Endothelial cell of umbilical vein (primary cell): ENCODE results near the gene HNRNPC. TPM values are rescaled to one million over a fixed set of nuclear protein-coding genes. Genes with fewer than 3 reads are reported as not detected.
"Not testable (repeated sequence)": the region's sequence is repeated elsewhere in the genome, so short reads cannot be mapped to it uniquely, and the experiment has no call there.

Experiments
- BruUV-seq: library from RNA; stranded (reverse); fragments of 400-500 nt; replicated peaks from 2 replicates; lab custom pipeline; 2021; lab: Mats Ljungman, UMichigan
- CTCF ChIA-PET: fragments of 300-600, 350-600 bp; sonication (Branson Sonifier 250); formaldehyde crosslinking; loops from one replicate; lab custom pipeline; 2021; ENCODE audit warnings: antibody characterized with exemption, inconsistent platforms; lab: Charles Lee
- POLR2A ChIA-PET: fragments of 300-600, 350-600 bp; sonication (Branson Sonifier 250); formaldehyde crosslinking; loops from one replicate; lab custom pipeline; 2021; ENCODE audit warnings: antibody characterized with exemption, inconsistent platforms; lab: Charles Lee
- DNase-seq: peaks from one replicate; pipeline ENCODE4 v3.0.0-alpha.2; 2011; ENCODE audit warnings: low read depth, low spot score
- FAIRE-seq: peaks from 2 replicates; lab custom pipeline; 2011; peaks lifted over from hg19 to GRCh38; lab: Jason Lieb, UNC
- H2AFZ ChIP-seq: 2 replicates; pipeline ENCODE4 v1.6.0; 2012; ENCODE audit warnings: low read depth, low read length, control low read depth, inconsistent platforms
- H3K27ac ChIP-seq: 2 replicates; pipeline ENCODE4 v1.5.1; 2011; ENCODE audit warnings: low read depth, mild to moderate bottlenecking, control low read depth, low read length, moderate library complexity; ENCODE audit not compliant: insufficient read depth
- H3K27me3 ChIP-seq, 2 experiments: 2 replicates each; pipeline versions ENCODE4 v1.6.0 to v1.6.1; 2011; ENCODE audit warnings: low read length in 2 of 2, mixed read lengths in 1 of 2; ENCODE audit not compliant: control insufficient read depth in 2 of 2, insufficient read depth in 2 of 2
- H3K36me3 ChIP-seq, 2 experiments: 2 replicates in 1 of 2; 3 replicates in 1 of 2; pipeline ENCODE4 v1.5.1; 2011; ENCODE audit warnings: low read length in 2 of 2, mild to moderate bottlenecking in 1 of 2, moderate library complexity in 1 of 2; ENCODE audit not compliant: control insufficient read depth in 2 of 2, insufficient read depth in 2 of 2; ENCODE audit errors: extremely low read depth in 1 of 2
- H3K4me1 ChIP-seq: 3 replicates; pipeline ENCODE4 v1.5.1; 2011; ENCODE audit warnings: mild to moderate bottlenecking, low read length; ENCODE audit not compliant: control insufficient read depth, insufficient read depth; ENCODE audit errors: extremely low read depth
- H3K4me2 ChIP-seq: 2 replicates; pipeline ENCODE4 v1.6.1; 2011; ENCODE audit warnings: low read length, control low read depth, mixed read lengths; ENCODE audit not compliant: insufficient read depth
- H3K4me3 ChIP-seq, 3 experiments: fragments of 200-600 bp in 1 of 3; sonication (generic), shearing (Covaris generic) in 1 of 3; replicated peaks in 1 of 3; 2 replicates each; pipeline ENCODE4 v1.5.1; 2011 to 2016; ENCODE audit warnings: control low read depth in 3 of 3, low read length in 3 of 3, mild to moderate bottlenecking in 2 of 3, inconsistent platforms in 1 of 3, low read depth in 1 of 3, moderate library complexity in 1 of 3; ENCODE audit not compliant: insufficient read depth in 1 of 3
- H3K79me2 ChIP-seq: 2 replicates; pipeline ENCODE4 v1.6.0; 2012; ENCODE audit warnings: low read length, inconsistent platforms; ENCODE audit not compliant: control insufficient read depth, insufficient read depth
- H3K9ac ChIP-seq: replicated peaks from 2 replicates; pipeline ENCODE3; 2011; ENCODE audit warnings: low read length, control low read depth; ENCODE audit not compliant: insufficient read depth; ENCODE audit errors: extremely low read depth
- H3K9me1 ChIP-seq: replicated peaks from 3 replicates; pipeline ENCODE4 v1.6.0; 2011; ENCODE audit warnings: mild to moderate bottlenecking, low read length; ENCODE audit not compliant: control insufficient read depth, insufficient read depth; ENCODE audit errors: extremely low read depth
- H3K9me3 ChIP-seq: replicated peaks from 2 replicates; pipeline ENCODE4 v1.5.1; 2012; ENCODE audit warnings: low read length, inconsistent platforms; ENCODE audit not compliant: control insufficient read depth, insufficient read depth
- H4K20me1 ChIP-seq: replicated peaks from 2 replicates; pipeline ENCODE3; 2011; ENCODE audit warnings: mild to moderate bottlenecking, low read length; ENCODE audit not compliant: control insufficient read depth, insufficient read depth; ENCODE audit errors: extremely low read depth
- EZH2 ChIP-seq: IDR thresholded peaks from 2 replicates; pipeline ENCODE4 v1.6.1; 2012; ENCODE audit warnings: borderline replicate concordance, low read depth, mild to moderate bottlenecking, moderate library complexity, low read length, inconsistent platforms; ENCODE audit not compliant: severe bottlenecking
- JUN ChIP-seq: IDR thresholded peaks from 2 replicates; pipeline ENCODE4 v1.6.1; 2011; ENCODE audit warnings: borderline replicate concordance, low read depth; ENCODE audit not compliant: insufficient read length, insufficient read depth
- POLR2AphosphoS5 ChIP-seq: IDR thresholded peaks from 2 replicates; pipeline ENCODE4 v1.6.1; 2012; ENCODE audit warnings: low read depth, mild to moderate bottlenecking, control low read depth, low read length, moderate library complexity; ENCODE audit not compliant: insufficient read depth
- dilution Hi-C: fragments of 300-500 bp; cut with MboI; formaldehyde crosslinking; loops from one replicate; pipeline ENCODE4 v1.15.0; 2019; ENCODE audit warnings: low sequenced_read_pairs; ENCODE audit not compliant: extremely low pct_ligation_motif_present
- intact Hi-C: fragments of 100-400 bp; cut with micrococcal nuclease; formaldehyde crosslinking; loops from one replicate; pipeline ENCODE4 v1.10.0; 2022
- polyA plus RNA-seq, 4 experiments: library from polyadenylated mRNA; depleted of rRNA in 3 of 4; stranded (reverse) in 3 of 4; unstranded in 1 of 4; fragments of >200 nt; gene quantifications; 2 replicates each; pipeline versions ENCODE4 v1.2.1 to v1.2.3, GENCODE V29; 2011 to 2012; ENCODE audit warnings: missing spikeins in 1 of 4
- total RNA-seq: library from RNA; stranded (reverse); gene quantifications from 2 replicates; pipeline ENCODE4 v1.2.3, GENCODE V29; 2021
- TF ChIP-seq, protein P1 (sequence below): IDR thresholded peaks from 2 replicates; pipeline ENCODE4 v1.6.1; 2011; ENCODE audit not compliant: insufficient read depth, insufficient read length

The HNRNPC gene
- total and polyA plus RNA-seq, 2 donors (not counting 3 experiments of a cell fraction or from before 2014, with no cell fraction given): 531 to 674 TPM

DNA sequence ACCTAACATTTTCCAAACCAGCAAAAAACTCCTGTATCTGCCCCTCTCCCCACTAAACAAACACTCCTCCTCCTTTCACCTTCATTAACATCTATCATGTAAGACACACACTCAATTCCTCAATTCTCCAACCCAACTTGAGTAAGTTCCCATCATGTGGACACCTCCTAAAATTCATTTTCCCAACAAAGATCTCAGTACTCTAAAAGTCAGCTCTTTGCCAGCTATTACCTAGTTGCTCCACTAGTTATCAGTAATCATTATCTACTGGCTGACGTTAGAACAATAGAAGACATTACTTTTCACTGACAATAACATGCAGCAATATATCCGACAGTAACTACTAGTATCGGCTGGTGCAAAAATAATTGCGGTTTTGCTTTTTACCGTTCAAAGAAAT, 42.1 kb downstream of the HNRNPC start:
- no TSS peak for BruUV-seq
- no peak for FAIRE-seq
- DNase-seq: no peak
- ChIA-PET POLR2A (no interaction called here), CTCF (no interaction called here)
- peaks cover 27% of the 10 kb centered on the region for H4K20me1 ChIP-seq
- H3K27me3 ChIP-seq: no peaks in the 10 kb centered on the region
- H3K9ac ChIP-seq: no peak overlapping the region
- peaks cover 16 to 42% of the 10 kb centered on the region in 2 experiments for H3K36me3 ChIP-seq
- no peaks in the 10 kb centered on the region for H3K9me3 ChIP-seq
- TF ChIP-seq, protein P1, sequence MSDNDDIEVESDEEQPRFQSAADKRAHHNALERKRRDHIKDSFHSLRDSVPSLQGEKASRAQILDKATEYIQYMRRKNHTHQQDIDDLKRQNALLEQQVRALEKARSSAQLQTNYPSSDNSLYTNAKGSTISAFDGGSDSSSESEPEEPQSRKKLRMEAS: no peak
- dilution Hi-C loops: no loop called here
- H3K9me1 ChIP-seq: no peaks in the 10 kb centered on the region
- no peak overlapping the region for H3K4me3 ChIP-seq
- intact Hi-C loops: no loop called here
- no peak overlapping the region for H2AFZ ChIP-seq
- H3K4me2 ChIP-seq: no peak overlapping the region
- H3K4me1 ChIP-seq: peaks cover 4% of the 10 kb centered on the region
- no peak overlapping the region for H3K27ac ChIP-seq
- peaks cover 98% of the 10 kb centered on the region for H3K79me2 ChIP-seq

DNA sequence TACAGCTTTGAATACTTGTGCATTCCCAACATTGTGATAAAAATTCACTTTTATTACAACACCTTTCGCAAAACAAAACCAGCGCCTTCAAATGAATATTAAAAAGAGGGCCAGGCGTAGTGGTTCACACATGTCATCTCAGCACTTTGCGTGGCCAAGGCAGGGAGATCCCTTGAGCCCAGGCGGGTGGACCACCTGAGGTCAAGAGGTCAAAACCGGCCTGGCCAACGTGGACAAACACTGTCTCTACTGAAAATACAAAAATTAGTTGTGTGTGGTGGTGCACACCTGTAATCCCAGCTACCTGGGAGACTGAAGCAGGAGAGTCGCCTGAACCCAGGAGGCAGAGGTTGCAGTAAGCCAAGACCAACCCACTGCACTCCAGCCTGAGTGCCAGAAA, 42.8 kb downstream of the HNRNPC start:
- H2AFZ ChIP-seq: no peak overlapping the region
- peaks cover 9% of the 10 kb centered on the region for H3K4me1 ChIP-seq
- H3K36me3 ChIP-seq: peaks cover 16 to 42% of the 10 kb centered on the region in 2 experiments
- no peak overlapping the region for H3K9ac ChIP-seq
- intact Hi-C loops: no loop called here
- ChIA-PET CTCF (no interaction called here), POLR2A (interaction anchor here (0.6 kb wide), 1 partner anchor 8 kb away, joined by 3 read pairs; no protein-coding TSS in a partner anchor)
- TF ChIP-seq JUN (no peak), POLR2AphosphoS5 (no peak), EZH2 (no peak)
- H4K20me1 ChIP-seq: peaks cover 27% of the 10 kb centered on the region
- FAIRE-seq: no peak
- no peaks in the 10 kb centered on the region for H3K9me1 ChIP-seq
- dilution Hi-C loops: no loop called here
- H3K27ac ChIP-seq: no peak overlapping the region
- H3K4me2 ChIP-seq: no peak overlapping the region
- H3K9me3 ChIP-seq: no peaks in the 10 kb centered on the region
- H3K4me3 ChIP-seq: no peak overlapping the region
- DNase-seq: no peak
- no TSS peak for BruUV-seq
- H3K27me3 ChIP-seq: no peaks in the 10 kb centered on the region
- H3K79me2 ChIP-seq: peaks cover 98% of the 10 kb centered on the region

DNA sequence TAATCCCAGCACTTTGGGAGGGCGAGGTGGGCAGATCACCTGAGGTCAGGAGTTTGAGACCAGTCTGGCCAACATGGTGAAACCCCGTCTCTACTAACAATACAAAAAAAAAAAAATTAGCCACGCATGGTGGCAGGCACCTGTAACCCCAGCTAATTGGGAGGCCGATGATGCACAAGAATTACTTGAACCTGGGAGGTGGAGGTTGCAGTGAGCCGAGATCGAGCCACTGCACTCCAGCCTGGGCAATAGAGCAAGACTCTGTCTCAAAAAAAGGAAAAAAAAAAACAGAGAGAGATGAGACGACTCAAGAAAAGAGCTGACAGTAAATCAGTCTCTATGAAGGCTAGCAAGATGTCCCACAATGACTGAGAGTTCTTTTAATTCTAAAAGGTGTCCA, 44.1 kb downstream of the HNRNPC start:
- Histone ChIP-seq H3K4me1 (peaks cover 17% of the 10 kb centered on the region), H3K79me2 (peaks cover 98% of the 10 kb centered on the region), H4K20me1 (peaks cover 32% of the 10 kb centered on the region), H3K36me3 (peaks cover 13 to 37% of the 10 kb centered on the region in 2 experiments)
- H2AFZ ChIP-seq, H3K9me3 ChIP-seq, H3K4me2 ChIP-seq, intact Hi-C loops, CTCF ChIA-PET, DNase-seq, H3K9ac ChIP-seq, H3K4me3 ChIP-seq, BruUV-seq, POLR2A ChIA-PET, H3K27me3 ChIP-seq, FAIRE-seq, dilution Hi-C loops, H3K27ac ChIP-seq, H3K9me1 ChIP-seq: not testable (repeated sequence)
